Panc1 (cell line): ENCODE measurements around the gene KIDINS220.

Experiments used
- CTCF ChIP-seq: fragments of 450-650 bp; IDR thresholded peaks from 2 replicates; pipeline ENCODE4 v1.5.1; 2017; ENCODE audit warnings: mild to moderate bottlenecking
- REST ChIP-seq, 2 experiments: IDR thresholded peaks; 2 replicates each; pipeline ENCODE4 v1.6.1; 2011 to 2012; ENCODE audit warnings: low read depth in 2 of 2, control low read depth in 1 of 2, low read length in 1 of 2, mild to moderate bottlenecking in 1 of 2, moderate library complexity in 1 of 2; ENCODE audit not compliant: insufficient read depth in 1 of 2

- TF ChIP-seq CTCF (no peak), REST (IDR thresholded peaks at IDR 0.05; ENCODE audit: insufficient read depth in 1 of 2, low read depth in 2 of 2, low read length in 1 of 2) (no peak)
Measured at GRCh38 chr2:8798393-8798792, 39.0 kb downstream of the KIDINS220 start.
